NCI-H1694 (cell line): ENCODE data around the gene KAZALD1.

Experiments used
- DNase-seq: peaks from one replicate; lab custom pipeline; 2025; lab: John Stamatoyannopoulos, UW

The KAZALD1 gene

GRCh38 chr10:101067356-101068083 lies 5.7 kb downstream of the KAZALD1 start:
- DNase-seq: peak; percentile 86

- no peak for DNase-seq
These were observed 7.7 kb downstream of the KAZALD1 start for GRCh38 chr10:101069441-101069840.

- DNase-seq: no peak
These were observed 8.3 kb downstream of the KAZALD1 start for GRCh38 chr10:101070098-101070497.

GRCh38 chr10:101071267-101071884 lies 9.6 kb downstream of the KAZALD1 start:
- DNase-seq: no peak

- DNase-seq: no peak
These were observed 10.2 kb downstream of the KAZALD1 start for GRCh38 chr10:101071885-101072433.

GRCh38 chr10:101072923-101073322 lies 11.1 kb downstream of the KAZALD1 start:
- no peak for DNase-seq

GRCh38 chr10:101073631-101074030 lies 11.8 kb downstream of the KAZALD1 start:
- DNase-seq: no peak

GRCh38 chr10:101075775-101076174 lies 14.0 kb downstream of the KAZALD1 start:
- DNase-seq: no peak

GRCh38 chr10:101076630-101077029 lies 14.8 kb downstream of the KAZALD1 start:
- no peak for DNase-seq

GRCh38 chr10:101079874-101080273 lies 18.1 kb downstream of the KAZALD1 start:
- DNase-seq: peak; percentile 51

- DNase-seq: peak; percentile 59
These were observed 19.4 kb downstream of the KAZALD1 start for GRCh38 chr10:101080933-101081931.

- DNase-seq: no peak
These were observed 24.1 kb downstream of the KAZALD1 start for GRCh38 chr10:101085846-101086245.

GRCh38 chr10:101087376-101087775 lies 25.6 kb downstream of the KAZALD1 start:
- DNase-seq: no peak

GRCh38 chr10:101087965-101088364 lies 26.2 kb downstream of the KAZALD1 start:
- no peak for DNase-seq

- no peak for DNase-seq
These were observed 27.9 kb downstream of the KAZALD1 start for GRCh38 chr10:101089520-101090299.

- no peak for DNase-seq
These were observed 28.8 kb downstream of the KAZALD1 start for GRCh38 chr10:101090597-101090996.

GRCh38 chr10:101091546-101092290 lies 29.9 kb downstream of the KAZALD1 start:
- DNase-seq: no peak

GRCh38 chr10:101092881-101093354 lies 31.1 kb downstream of the KAZALD1 start:
- DNase-seq: no peak

- no peak for DNase-seq
These were observed 32.5 kb downstream of the KAZALD1 start for GRCh38 chr10:101094121-101094879.

GRCh38 chr10:101095004-101095403 lies 33.2 kb downstream of the KAZALD1 start:
- DNase-seq: no peak
